Osteoblast (primary cell): Measurements from ENCODE around the gene NDRG4. TPM values are rescaled to one million over a fixed set of nuclear protein-coding genes. Genes with fewer than 3 reads are reported as not detected.

ENCODE experiments used
- DNase-seq: peaks from one replicate; pipeline ENCODE4 v3.0.0; 2011; ENCODE audit warnings: low spot score, mixed read lengths; ENCODE audit not compliant: insufficient read length; ENCODE audit errors: missing footprints
- H2AFZ ChIP-seq: 2 replicates; pipeline ENCODE4 v1.6.0; 2011; ENCODE audit warnings: mild to moderate bottlenecking, low read length
- H3K27ac ChIP-seq: 2 replicates; pipeline ENCODE4 v1.5.1; 2011; ENCODE audit warnings: mild to moderate bottlenecking, low read depth, low read length, moderate library complexity
- H3K27me3 ChIP-seq: 2 replicates; pipeline ENCODE4 v1.6.0; 2012; ENCODE audit warnings: mild to moderate bottlenecking, control low read depth, inconsistent platforms, low read length, moderate library complexity; ENCODE audit not compliant: insufficient read depth
- H3K36me3 ChIP-seq: 2 replicates; pipeline ENCODE4 v1.5.1; 2011; ENCODE audit warnings: mild to moderate bottlenecking, low read length, control low read depth, moderate library complexity; ENCODE audit not compliant: insufficient read depth
- H3K4me1 ChIP-seq: 2 replicates; pipeline ENCODE4 v1.5.1; 2011; ENCODE audit warnings: mild to moderate bottlenecking, low read length, control low read depth, moderate library complexity; ENCODE audit not compliant: insufficient read depth
- H3K4me2 ChIP-seq: 2 replicates; pipeline ENCODE4 v1.6.0; 2011; ENCODE audit warnings: mild to moderate bottlenecking, low read length; ENCODE audit not compliant: insufficient read depth
- H3K4me3 ChIP-seq: fragments of 200-600 bp; sonication (generic); 3 replicates; pipeline ENCODE4 v1.5.1; 2012; ENCODE audit warnings: mild to moderate bottlenecking, low read length, inconsistent platforms; ENCODE audit not compliant: insufficient read depth
- H3K79me2 ChIP-seq: 2 replicates; pipeline ENCODE4 v1.6.0; 2012; ENCODE audit warnings: mild to moderate bottlenecking, low read length, control low read depth, inconsistent platforms; ENCODE audit not compliant: insufficient read depth
- H3K9me3 ChIP-seq: 2 replicates; pipeline ENCODE4 v1.5.1; 2011; ENCODE audit warnings: low read depth, low read length, control low read depth
- H4K20me1 ChIP-seq: 2 replicates; pipeline ENCODE4 v1.6.0; 2012; ENCODE audit warnings: mild to moderate bottlenecking, low read length, control low read depth; ENCODE audit not compliant: insufficient read depth
- total RNA-seq: library from RNA; depleted of rRNA; stranded (reverse); fragments of >200 nt; gene quantifications from 2 replicates; pipeline ENCODE4 v1.2.3, GENCODE V29; 2012
- TF ChIP-seq, protein P1 (sequence below): IDR thresholded peaks from 2 replicates; pipeline ENCODE4 v1.5.1; 2011; ENCODE audit warnings: mild to moderate bottlenecking, low read depth, low read length, moderate library complexity; ENCODE audit errors: extremely low read depth

NDRG4 gene
- total RNA-seq, 1 donor, result 8.0 TPM

DNA sequence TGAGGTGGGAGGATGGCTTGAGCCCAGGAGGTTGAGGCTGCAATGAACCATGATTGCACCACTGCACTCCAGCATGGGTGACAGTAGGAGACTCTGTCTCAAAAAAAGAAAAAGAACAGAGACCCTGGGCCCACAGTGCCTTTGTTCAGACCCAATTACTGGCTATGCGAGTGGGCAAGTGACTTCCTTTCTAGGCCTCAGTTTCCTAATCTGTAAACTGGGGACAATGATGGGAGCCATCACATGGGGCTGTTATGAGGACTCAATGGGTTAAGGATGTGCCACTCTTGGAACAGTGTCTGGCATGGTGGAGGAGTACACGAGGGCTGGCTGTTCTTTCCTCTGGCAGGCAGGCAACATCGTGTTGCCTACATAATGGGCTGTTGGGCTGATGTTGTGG, 47.3 kb upstream of the NDRG4 start:
- H3K27ac ChIP-seq, result no peak overlapping the region
- no peak overlapping the region for H3K4me2 ChIP-seq
- H4K20me1 ChIP-seq, result no peaks in the 10 kb centered on the region
- no peaks in the 10 kb centered on the region for H3K4me1 ChIP-seq
- H3K4me3 ChIP-seq, result no peak overlapping the region
- DNase-seq, result no peak
- no peak overlapping the region for H2AFZ ChIP-seq
- H3K79me2 ChIP-seq, result no peaks in the 10 kb centered on the region
- TF ChIP-seq, protein P1, sequence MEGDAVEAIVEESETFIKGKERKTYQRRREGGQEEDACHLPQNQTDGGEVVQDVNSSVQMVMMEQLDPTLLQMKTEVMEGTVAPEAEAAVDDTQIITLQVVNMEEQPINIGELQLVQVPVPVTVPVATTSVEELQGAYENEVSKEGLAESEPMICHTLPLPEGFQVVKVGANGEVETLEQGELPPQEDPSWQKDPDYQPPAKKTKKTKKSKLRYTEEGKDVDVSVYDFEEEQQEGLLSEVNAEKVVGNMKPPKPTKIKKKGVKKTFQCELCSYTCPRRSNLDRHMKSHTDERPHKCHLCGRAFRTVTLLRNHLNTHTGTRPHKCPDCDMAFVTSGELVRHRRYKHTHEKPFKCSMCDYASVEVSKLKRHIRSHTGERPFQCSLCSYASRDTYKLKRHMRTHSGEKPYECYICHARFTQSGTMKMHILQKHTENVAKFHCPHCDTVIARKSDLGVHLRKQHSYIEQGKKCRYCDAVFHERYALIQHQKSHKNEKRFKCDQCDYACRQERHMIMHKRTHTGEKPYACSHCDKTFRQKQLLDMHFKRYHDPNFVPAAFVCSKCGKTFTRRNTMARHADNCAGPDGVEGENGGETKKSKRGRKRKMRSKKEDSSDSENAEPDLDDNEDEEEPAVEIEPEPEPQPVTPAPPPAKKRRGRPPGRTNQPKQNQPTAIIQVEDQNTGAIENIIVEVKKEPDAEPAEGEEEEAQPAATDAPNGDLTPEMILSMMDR, result no peak
- H3K27me3 ChIP-seq, result peaks cover 24% of the 10 kb centered on the region
- H3K36me3 ChIP-seq, result no peaks in the 10 kb centered on the region
- H3K9me3 ChIP-seq, result no peaks in the 10 kb centered on the region

DNA sequence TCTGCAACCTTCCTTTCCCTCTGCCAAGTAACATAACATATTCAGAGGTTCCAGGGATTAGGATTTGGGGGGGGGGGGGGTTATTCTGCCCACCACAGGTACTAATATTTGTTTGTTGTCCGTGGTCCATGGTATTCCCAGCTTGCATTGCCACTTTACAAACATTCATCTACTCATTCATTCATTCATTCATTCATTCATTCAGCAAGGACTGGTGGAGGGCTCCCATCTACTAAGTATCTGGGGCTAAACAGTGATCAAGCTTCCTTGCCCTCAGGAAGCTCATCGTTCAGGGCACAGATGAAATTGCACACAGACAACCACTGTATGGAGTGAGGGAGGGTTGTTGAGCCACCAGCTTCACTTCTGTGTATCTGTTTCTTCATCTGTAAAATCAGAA, 45.8 kb upstream of the NDRG4 start:
- no peak for DNase-seq
- Histone ChIP-seq H3K79me2 (no peaks in the 10 kb centered on the region), H2AFZ (no peak overlapping the region), H3K4me2 (no peak overlapping the region), H3K4me1 (no peaks in the 10 kb centered on the region), H3K4me3 (no peak overlapping the region), H3K27ac (no peak overlapping the region), H4K20me1 (no peaks in the 10 kb centered on the region), H3K27me3 (peaks cover 24% of the 10 kb centered on the region), H3K36me3 (no peaks in the 10 kb centered on the region), H3K9me3 (no peaks in the 10 kb centered on the region)
- TF ChIP-seq, protein P1, result no peak

DNA sequence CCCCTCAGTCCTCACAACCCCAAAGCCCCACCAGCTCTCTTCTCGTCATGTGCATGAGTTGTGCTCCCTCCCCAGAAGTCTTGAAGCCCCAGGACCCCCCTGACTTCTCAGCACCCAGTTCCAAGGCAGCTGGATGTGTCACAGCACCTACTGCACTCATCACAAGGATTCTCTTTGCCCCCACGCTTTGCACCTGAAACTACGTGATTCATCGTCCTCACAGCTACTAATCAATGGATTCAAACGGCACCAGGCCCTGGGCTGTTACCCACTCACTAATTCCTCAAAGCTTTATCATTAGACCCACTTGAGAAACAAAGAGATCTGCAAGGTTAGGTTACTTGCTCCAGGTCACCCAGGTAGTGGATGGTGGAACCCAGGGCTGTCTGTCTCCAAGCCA, 45.1 kb upstream of the NDRG4 start:
- no peaks in the 10 kb centered on the region for H3K4me1 ChIP-seq
- no peak overlapping the region for H3K4me3 ChIP-seq

DNA sequence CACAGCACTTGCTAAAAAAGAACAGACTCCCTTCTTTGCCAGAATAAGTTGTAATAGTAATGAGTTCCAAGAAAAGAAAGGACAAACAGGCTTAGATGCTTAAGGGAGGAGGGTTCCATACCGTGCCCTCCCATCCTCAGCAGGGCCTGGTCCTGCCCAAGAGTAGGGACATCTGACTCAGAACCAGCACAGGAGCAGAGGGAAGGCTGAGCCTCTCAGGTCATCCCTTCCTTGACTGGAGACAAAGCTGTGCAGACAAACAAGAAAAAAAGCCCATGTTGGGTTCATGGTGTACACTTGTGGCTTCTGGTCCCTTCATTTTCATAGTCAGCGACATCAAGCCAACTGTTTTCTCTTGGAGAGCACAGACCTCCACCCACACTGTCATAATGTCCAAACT, 44.2 kb upstream of the NDRG4 start:
- no peak for DNase-seq
- no peaks in the 10 kb centered on the region for H3K4me1 ChIP-seq
- H3K79me2 ChIP-seq, result no peaks in the 10 kb centered on the region
- TF ChIP-seq, protein P1, result no peak
- no peak overlapping the region for H2AFZ ChIP-seq
- no peaks in the 10 kb centered on the region for H3K9me3 ChIP-seq
- no peaks in the 10 kb centered on the region for H4K20me1 ChIP-seq
- no peaks in the 10 kb centered on the region for H3K36me3 ChIP-seq
- no peak overlapping the region for H3K4me2 ChIP-seq
- peaks cover 20% of the 10 kb centered on the region for H3K27me3 ChIP-seq
- H3K27ac ChIP-seq, result no peak overlapping the region
- H3K4me3 ChIP-seq, result no peak overlapping the region

More for the DNA sequence above, 45.1 kb upstream of the NDRG4 start:
- H3K9me3 ChIP-seq, result no peaks in the 10 kb centered on the region
- no peak overlapping the region for H3K27ac ChIP-seq
- no peak overlapping the region for H3K4me2 ChIP-seq
- peaks cover 24% of the 10 kb centered on the region for H3K27me3 ChIP-seq
- no peak for DNase-seq
- H3K79me2 ChIP-seq, result no peaks in the 10 kb centered on the region
- TF ChIP-seq, protein P1, result no peak
- no peak overlapping the region for H2AFZ ChIP-seq
- H3K36me3 ChIP-seq, result no peaks in the 10 kb centered on the region
- H4K20me1 ChIP-seq, result no peaks in the 10 kb centered on the region
